Stomach (tissue), 4 donors: ENCODE data around the gene MAP10.

Source experiments
- POLR2A ChIP-seq, 4 donors: fragments of 450-650 bp; IDR thresholded peaks; one replicate each; pipeline ENCODE4 v1.6.1; 2016; ENCODE audit warnings: antibody characterized with exemption in 4 of 4, control low read depth in 2 of 4, mild to moderate bottlenecking in 1 of 4, moderate library complexity in 1 of 4
- TF ChIP-seq, protein P1 (sequence below), 7 experiments: fragments of 450-650 bp in 4 of 7; fragments of 200-600 bp in 3 of 7; sonication (generic) in 3 of 7; IDR thresholded peaks; one replicate each; pipeline ENCODE4 v1.5.1; 2016 to 2019; ENCODE audit warnings: antibody characterized with exemption in 7 of 7, control low read depth in 2 of 7, mild to moderate bottlenecking in 1 of 7

DNA sequence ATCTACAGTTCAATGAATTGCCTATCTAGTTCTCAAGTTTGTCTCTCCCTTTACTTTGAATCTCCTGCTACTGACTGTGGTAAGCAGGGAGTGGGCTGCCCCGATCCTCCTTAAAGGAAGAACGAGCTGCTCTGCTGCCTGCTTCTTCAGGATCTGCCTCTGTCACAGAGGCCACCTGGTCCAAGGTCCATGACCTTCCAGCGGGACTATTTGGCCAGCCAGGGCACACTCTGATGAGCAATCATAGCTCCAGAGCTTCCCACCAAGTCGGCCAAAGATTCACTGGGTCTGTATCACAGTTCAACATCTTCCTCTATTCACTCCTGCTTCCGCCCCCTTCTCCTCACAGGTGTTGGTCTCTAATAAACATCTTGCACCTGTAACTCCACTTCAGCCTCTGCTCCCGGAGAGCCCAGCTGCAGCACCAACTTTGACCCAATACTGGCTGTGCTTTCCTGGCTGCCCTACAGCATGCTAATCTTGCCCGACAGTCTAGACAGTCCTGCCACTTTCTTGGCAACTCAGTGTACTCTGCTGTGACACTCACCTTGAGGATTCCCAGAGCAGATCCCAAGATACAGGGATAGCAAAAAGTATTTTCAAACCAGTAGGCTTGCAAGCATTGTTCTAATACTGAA lies 16.9 kb upstream of the MAP10 start:
- no peak for TF ChIP-seq POLR2A (IDR thresholded peaks at IDR 0.05)
- TF ChIP-seq, protein P1, sequence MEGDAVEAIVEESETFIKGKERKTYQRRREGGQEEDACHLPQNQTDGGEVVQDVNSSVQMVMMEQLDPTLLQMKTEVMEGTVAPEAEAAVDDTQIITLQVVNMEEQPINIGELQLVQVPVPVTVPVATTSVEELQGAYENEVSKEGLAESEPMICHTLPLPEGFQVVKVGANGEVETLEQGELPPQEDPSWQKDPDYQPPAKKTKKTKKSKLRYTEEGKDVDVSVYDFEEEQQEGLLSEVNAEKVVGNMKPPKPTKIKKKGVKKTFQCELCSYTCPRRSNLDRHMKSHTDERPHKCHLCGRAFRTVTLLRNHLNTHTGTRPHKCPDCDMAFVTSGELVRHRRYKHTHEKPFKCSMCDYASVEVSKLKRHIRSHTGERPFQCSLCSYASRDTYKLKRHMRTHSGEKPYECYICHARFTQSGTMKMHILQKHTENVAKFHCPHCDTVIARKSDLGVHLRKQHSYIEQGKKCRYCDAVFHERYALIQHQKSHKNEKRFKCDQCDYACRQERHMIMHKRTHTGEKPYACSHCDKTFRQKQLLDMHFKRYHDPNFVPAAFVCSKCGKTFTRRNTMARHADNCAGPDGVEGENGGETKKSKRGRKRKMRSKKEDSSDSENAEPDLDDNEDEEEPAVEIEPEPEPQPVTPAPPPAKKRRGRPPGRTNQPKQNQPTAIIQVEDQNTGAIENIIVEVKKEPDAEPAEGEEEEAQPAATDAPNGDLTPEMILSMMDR (IDR thresholded peaks at IDR 0.05), result no peak
